NCI-H82 treated with DMSO at 0.1 percent for 48 hours (cell line): ENCODE results near the gene STOX2.

Source experiments
- DNase-seq: peaks from one replicate; lab custom pipeline; 2025; ENCODE audit not compliant: unreplicated experiment; lab: John Stamatoyannopoulos, UW

The STOX2 gene, protein sequence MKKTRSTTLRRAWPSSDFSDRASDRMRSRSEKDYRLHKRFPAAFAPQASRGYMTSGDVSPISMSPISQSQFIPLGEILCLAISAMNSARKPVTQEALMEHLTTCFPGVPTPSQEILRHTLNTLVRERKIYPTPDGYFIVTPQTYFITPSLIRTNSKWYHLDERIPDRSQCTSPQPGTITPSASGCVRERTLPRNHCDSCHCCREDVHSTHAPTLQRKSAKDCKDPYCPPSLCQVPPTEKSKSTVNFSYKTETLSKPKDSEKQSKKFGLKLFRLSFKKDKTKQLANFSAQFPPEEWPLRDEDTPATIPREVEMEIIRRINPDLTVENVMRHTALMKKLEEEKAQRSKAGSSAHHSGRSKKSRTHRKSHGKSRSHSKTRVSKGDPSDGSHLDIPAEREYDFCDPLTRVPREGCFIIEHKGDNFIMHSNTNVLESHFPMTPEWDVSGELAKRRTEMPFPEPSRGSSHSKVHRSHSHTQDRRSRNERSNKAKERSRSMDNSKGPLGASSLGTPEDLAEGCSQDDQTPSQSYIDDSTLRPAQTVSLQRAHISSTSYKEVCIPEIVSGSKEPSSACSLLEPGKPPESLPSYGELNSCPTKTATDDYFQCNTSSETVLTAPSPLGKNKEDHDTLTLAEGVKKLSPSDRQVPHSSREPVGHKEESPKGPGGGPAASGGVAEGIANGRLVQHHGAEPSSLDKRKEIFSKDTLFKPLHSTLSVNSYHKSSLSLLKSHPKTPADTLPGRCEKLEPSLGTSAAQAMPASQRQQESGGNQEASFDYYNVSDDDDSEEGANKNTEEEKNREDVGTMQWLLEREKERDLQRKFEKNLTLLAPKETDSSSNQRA (N-terminal part only)

DNA sequence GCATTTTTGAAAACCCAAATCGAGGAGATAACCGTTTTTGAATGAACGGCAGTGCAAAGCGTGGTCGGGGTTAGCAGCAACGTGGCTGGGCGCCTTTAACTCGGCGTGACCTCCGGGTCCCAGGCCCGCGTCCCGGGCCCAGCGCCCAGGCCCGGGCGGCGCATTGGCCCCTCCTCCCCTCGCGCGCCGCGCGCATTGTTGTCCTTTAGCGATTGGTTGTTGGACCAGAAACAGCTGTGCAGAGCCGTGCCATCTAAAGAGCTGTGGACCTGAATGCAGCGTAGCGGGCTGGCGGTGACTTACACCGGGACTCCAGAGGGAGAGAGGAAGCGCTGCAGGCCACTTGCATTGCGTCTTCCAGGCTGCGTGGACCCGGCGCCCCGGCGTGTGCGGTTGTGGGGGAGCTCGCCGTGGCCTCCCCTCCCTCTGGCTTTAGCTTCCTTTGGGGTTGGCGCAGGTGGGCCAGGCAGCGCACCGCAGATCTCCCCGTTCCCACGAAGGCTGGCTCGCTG is at the start of gene STOX2:
Gene STOX2, plus strand, starts transcription at position 227 of the 512 bp plus-strand sequence. CDS start 1,484 bp downstream, outside the sequence.
- DNase-seq = no peak

DNA sequence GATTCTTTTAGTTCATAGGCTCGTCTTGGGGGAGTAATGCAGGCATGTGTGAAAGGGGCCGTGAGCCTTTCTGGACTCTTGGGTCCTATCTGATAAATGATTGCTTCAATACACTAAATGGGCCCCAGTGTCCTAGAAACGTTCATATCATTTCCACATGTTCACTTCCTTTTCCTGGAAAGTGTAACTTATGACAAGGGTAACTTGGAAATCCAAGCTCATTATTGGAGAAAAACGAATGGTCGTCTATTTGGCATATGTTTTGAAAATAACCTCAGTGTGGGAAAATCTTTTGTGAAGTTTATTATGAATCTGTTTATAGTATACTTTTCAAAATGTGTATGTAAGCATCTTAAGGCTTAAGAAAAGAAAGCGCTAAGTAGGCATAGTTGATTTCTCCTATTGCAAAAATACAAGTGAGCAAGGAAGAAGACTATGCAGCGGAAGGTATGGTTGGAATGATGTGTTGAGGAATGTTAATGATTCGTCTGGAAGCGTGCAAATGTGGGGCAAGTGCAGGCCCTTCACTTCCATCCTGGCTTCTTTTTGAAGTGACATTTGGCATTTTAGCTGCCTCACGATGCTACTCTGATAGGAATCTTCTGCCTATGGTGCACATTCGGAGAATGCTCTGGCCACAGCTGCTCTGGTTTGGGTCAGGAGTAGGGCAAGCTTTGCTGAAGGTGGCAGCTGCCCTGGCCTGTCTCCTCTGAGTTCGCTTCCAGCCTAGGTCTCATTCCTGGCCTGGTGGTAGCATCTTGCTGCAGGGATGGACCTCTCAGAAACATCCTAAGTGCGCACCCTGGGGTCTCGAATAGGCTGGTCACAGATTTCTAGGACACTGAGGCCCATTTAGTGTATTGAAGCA is 49.5 kb upstream of the STOX2 start:
- no peak for DNase-seq

DNA sequence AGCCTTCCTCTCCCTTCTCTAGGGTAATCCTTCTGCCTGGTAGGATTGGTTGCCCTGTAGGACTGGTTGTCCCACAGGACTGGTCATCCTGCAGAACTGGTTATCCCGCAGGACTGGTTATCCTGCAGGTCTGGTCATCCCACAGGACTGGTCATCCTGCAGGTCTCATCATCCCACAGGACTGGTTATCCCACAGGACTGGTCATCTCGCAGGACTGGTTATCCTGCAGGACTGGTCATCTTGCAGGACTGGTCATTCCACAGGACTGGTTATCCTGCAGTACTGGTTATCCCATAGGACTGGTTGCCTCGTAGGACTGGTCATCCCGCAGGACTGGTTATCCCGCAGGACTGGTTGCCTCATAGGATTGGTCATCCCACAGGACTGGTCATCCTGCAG is 48.1 kb upstream of the STOX2 start:
- DNase-seq = no peak

DNA sequence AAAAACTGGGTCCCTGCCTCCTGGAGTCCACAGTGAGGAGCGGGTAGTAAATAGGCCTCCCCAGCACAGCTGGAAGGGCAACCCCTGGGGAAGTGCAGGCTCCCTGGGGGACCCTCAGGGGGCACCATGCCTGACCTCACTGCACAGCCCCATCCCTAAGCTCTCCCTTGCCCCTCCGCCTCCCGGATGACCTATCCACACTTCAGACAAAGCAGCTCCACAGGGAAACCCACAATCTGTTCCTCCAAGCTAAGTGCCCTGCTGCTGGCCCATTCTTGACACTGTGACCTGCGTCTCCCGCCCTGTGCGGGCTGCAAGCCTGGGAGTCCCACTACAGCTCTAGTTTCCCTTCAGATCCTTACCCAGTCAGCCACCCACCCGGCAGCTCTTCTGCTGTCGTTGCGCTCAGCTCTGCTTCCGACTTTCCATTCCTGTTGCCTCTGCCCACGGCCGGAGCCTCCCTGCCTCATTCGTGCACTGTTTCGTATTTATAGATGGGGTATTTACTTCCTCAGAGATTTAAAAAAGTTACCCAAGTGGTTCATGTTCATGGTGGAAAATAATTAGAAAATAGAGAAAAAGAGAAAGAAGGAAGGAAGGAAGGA is 47.0 kb upstream of the STOX2 start:
- DNase-seq = no peak

DNA sequence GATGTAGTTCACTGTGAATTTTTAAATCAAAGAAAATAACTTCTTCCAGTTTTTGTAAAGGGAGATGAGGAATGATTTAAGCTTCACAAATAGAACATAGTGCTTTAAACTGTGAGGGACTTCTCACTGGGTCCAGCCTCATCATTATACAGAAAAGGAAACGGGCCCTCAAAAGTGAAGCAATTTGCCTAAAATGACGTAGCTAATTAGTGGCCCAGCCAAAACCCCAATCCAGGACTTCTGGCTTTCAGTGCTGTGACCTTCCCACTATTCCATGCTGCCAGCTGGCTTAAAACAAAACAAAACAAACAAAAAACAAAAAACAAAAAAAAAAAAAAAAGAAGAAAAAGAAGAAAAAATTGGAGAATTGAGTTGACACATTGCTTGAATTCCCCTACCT is 45.0 kb upstream of the STOX2 start:
- DNase-seq = no peak

DNA sequence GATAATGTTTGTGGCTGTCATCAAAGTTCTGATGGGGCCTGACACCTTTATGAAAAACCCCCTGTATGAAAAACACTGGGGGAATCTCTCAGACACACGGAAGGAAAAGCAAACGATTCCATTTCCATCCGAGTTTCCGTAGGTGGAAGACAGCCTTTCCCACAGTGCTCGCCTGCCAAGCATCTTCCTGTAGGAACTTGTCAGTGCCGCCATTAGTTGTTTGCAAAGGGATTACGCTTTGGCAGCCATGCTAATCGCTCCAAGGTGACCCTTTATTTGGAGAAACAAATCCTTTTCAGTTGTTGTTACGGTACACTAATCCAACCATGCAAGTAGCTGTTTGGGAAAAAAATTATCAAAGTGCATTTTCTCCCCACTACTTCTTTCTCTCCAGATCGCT is 44.4 kb upstream of the STOX2 start:
- no peak for DNase-seq

DNA sequence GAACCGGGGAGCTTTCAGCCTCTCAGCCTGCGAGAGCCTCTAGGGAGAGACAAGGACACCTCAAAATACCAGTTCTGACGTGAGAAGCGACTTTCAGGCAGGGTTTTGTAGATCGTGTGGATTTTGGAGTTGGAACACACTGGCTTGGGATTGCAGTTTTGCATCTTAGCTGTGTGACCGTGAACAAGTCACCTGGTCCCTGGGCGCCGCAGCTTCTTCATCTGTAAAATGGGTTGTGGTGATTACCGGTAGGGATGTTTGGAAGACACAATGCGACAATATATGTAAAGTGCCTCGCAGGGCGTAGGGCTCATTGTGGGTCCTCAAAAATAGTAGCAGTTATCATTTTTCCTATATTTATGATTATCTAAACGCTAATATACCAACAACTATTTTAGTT is 43.7 kb upstream of the STOX2 start:
- DNase-seq = no peak

DNA sequence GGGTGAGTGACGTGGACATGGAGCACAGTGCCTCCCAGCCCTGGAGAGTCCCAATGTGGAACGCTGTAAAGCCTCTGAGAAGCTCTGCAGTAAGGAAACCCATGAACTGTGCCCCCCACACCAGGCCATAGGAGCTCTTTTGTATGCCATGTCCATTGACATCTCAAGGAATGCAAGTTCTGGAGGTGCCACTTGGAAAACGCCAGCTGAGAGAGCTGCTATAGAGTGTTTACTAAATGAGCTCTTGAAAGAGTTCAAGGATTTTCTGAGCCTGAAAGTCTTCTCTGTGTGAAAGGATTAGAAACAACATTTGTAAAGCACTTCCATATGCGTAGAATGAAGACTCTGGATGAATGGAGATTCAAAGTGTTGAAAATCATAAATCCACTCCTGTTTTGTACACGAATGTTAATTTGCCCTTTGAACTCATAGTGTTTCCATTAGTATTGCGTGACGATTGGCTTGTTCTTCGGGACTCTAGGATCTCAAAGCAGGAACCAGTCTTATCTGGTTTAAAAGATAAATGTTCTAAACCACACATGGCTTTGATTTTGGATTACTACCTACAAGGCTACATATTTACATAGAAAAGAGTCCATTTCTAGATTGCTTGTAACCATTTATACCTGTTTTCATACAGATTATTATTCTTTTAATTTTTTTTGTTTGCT is 41.8 kb upstream of the STOX2 start:
- no peak for DNase-seq

DNA sequence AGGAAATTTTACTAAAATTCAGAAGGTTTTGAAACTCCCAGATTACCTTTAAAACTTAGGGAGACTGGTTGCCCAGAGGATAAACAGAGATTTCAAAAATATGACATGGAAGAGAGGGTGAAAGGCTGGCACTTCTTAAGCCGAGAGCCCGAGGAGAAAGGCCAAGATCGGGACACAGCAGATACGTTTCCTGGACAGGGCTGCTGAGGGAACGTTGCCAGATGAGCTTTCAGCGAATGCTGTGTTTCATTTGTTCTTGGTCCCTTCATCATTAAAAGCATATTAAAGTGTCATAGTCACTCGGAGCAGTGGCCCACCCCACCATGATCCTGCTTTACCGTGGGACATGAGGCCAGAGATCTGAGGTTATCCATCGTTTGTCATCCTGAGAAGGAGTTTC is 37.9 kb upstream of the STOX2 start:
- no peak for DNase-seq

DNA sequence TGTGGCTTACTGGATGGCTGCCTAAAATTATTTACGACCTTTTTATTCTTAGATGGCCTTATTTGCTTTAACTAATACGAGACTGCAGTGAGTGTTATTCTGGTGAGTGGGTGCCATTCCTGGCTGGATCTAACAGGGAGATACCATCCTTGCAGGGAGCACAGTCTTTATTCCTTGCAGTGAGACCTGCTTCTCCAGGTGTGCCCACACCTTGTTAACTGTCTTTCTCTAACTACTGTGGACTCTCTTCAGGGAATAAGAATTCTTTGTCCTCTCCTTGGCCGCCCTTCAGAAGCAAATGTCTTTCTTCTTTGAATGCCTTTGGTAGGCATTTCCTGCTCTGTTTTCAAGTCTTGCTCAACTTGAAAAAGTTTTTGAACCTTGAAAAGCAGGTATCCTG is 34.1 kb upstream of the STOX2 start:
- DNase-seq = no peak

DNA sequence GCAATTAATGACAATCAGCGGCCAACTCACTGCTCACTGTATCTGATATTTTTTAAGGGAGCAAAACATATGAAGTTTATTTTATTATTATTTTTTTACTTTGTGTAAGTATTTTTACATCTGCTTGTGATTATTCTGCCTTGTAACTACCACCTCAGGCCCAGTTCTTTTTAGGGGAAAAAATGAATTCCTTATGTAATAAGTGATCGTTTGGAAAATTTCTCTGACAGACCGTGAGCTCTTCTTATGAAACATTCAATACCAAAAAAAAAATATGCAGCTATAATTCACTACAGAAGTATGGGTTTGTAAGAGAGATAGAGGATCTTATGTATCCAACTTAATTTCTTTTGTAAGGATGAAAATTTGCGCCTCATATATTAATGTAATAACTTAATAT is 33.5 kb upstream of the STOX2 start:
- no peak for DNase-seq

DNA sequence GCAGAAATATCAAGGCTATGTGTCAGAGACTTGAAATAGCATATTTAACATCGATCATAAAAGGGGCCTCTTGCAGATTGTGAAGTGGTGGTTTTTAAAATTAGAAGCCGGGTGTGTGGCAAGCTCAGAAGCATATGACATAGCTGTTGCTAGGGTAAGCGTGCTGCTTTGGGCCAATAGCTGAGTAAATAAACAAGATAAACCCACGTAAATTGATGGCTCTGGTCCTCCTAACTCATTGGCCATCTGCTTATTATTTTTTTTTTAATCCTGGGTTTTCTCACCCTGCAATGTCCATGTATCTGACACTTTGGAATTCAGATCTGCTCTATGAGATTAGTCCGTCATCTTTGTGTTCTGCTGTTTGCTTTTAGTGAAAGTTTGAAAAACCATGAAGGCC is 32.6 kb upstream of the STOX2 start:
- DNase-seq = peak; percentile 51

DNA sequence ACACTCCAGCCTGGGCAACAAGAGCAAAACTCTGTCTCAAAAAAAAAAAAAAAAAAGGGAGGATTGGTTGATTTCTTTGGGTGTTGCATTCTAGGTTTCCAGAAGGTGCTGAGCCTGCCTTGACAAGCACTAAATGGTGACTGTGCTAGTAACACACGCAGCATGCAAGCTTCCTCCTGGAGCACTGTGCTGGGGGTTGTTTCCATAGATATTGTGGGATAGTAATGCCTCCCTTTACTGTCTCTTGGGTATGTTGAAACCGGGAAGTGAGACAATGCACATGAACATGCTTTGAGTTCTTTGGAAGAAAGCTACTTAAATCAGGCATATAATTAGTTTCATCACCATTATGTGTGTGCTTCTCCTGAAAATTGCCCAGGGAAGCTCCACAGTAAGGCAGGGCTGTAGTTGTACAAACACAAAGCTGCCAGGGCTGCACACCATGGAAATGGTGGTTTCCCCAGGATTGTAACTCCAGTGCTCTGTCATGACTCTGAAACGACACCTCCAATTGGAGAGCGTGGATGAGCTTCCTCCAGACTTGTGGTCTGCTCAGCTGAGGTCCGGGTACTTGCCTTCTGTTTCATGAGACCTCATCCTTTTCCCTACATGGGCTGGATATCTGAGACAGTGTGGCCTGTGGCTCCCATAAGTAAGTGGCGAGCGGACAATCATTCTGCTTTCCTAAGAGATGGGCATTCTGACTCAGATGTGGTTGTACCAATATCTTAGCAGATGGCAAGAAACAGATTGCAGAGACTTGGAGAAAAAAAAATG is 31.5 kb upstream of the STOX2 start:
- DNase-seq = no peak

DNA sequence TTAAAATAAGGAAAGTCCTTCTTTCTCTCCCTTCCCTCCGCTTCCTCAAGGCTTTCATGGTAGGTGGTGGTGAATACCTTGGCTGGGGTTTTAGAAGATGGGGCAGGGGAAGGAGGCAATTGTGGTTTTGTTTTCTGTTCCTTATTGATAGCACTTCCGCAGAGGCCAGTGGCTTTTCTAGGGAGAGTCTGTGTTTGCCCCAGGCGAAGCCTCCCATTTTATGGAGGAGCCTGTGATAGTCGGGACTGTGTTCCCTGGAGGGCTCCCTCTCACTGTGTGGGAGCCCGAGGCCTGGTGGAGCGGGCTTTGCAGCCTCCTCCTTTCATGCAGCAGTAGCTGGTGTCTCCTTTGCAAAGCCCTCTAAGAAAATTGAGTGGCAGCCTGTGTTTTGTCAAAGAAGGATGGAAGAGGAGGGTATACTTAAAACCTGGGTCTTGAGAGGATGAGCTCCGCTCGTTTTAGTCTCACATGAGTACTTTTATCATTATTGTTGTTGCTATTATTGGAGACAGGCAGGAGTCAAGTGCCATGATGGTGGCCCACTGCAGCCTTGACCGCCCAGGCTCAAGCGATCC is 29.8 kb upstream of the STOX2 start:
- no peak for DNase-seq

DNA sequence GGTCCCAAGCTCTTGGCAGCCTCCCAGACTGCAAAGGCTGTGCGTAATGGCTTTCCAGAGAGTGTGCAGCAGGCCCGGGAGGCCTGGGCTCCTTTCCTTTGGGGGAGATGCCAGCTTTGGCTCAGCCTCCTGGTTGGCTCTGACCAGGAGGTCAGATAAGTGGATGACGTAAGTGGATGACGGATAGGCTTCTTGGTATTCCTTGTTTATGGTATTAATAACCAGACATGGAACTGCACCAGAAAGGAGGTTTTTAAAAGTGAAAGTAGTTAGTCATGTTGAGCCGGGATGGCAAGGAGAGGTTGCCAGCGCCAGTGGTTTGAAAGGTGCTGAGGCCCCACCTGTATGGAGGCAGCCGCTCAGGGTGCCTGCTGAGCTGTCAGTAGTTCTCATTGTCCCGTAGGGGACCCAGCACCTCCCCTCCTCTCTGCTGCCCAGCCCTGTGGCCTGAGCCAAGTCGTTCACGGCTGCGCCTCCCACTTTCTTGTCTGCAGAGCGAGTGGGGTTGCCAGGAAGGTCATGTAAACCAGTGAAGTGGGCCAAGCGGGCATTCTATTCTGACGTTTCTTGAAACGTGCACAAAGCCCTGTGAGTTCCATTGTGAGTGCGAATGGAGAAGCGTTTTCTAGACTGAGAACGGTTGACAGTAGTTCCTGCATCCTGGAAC is 28.7 kb upstream of the STOX2 start:
- no peak for DNase-seq

DNA sequence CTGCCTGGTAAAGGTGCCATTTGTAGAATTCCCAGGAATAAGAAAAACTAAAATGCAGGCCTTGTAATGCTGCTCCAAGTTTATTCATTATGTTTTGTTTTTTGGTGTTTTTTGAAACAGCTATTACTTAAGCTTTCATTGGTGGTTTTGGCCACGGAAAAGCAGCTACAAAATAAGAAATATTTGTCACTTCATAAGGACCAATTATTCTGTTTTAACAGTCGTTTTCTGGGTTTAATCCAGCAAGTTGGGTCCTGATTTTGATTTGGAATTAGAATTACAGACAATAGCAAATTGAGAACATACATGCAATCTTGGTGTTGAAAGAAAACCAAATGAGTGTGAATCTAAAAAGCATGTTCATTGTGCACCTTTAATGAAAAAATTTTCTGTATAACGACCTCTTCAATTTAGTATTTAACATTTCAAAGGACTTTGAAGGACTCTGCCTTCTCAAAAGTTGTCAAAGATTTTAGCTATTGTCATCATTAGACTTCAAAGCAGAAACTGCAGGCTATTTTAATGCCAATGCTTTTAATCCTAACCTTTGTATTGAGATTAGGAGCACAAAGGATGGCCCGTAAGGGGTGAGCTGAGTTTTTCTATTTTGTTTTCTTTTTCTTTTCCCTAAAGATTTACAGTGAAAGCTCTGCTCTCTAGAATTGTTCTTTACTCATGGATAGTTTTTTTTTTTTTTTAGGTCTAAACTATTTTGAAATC is 26.7 kb upstream of the STOX2 start:
- DNase-seq = no peak

DNA sequence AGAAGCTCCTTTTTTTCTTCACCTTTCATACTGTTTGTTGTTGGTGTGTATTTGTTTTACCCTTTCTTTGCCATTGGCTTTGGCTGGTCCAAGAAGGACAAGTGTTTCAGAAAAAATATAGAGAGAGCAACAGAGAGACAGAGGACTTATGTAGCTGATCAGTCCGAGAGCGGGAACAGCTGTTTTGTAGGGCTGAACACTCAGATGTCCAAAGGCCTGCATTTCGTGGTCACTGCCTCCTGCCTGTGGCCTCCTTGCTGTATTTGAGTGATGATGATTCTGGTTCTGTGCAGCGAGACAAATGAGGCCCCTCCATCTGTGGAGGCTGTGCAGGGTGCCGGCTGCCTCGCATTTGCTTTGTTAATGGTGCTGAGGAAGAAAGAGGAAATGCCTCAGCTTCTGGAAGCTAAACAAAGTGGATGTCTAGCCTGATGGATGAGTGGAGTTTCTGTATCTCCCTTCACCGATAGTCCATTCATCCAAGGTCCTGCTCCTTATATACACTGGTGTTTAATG is 19.8 kb upstream of the STOX2 start:
- no peak for DNase-seq

DNA sequence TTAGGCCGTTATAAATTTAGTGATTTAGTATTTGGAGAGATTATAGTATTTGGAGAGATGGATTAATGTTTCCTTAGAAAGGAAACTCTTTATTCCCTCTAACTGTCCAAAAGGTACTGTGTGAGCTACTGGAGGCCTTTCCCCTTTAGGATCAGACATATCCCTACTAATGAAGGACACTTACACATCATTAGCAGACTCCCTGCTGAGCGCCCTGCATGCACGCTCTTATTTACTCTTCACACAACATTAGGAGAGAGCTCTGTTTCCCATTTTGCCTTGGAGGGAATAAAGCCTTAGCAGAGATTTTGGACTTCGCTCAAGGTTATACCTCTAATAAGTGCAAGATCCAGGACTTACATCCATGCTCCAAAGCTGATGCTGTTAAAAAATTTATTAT is 17.8 kb upstream of the STOX2 start:
- no peak for DNase-seq
